Activated T-cell treated with anti-CD3 and anti-CD28 coated beads, Interleukin-2, amount 50 U/mL, for 72 hours (primary cell): ENCODE measurements around the gene TMEM200A. TPM values are rescaled to one million over a fixed set of nuclear protein-coding genes. Genes with fewer than 3 reads are reported as not detected.
A peak's percentile ranks its signal among the peaks of the same experiment; 100 is the strongest.

ENCODE experiments used
- ATAC-seq, 2 donors: fragments of 150-1000 bp; cut with Tn5 transposase; replicated peaks in 1 of 2; 2 replicates each; pipeline ENCODE4 v1.10.0; 2021; ENCODE audit warnings: moderate library complexity in 2 of 2, mild to moderate bottlenecking in 1 of 2
- DNase-seq, 2 donors: peaks; one replicate each; pipeline ENCODE4 v3.0.0; 2021 to 2022; ENCODE audit warnings: mixed read lengths in 1 of 2
- H3K27ac Mint-ChIP-seq: one replicate; pipeline ENCODE4 v1.8.0; 2022; ENCODE audit warnings: mild to moderate bottlenecking, moderate library complexity, mixed read lengths
- H3K27me3 Mint-ChIP-seq: one replicate; pipeline ENCODE4 v1.8.0; 2022; ENCODE audit warnings: low read depth, mixed read lengths
- H3K36me3 Mint-ChIP-seq, 2 donors: one replicate each; pipeline ENCODE4 v1.8.0; 2022; ENCODE audit warnings: mixed read lengths in 2 of 2, mild to moderate bottlenecking in 1 of 2; ENCODE audit not compliant: insufficient read depth in 2 of 2
- H3K4me1 Mint-ChIP-seq: one replicate; pipeline ENCODE4 v1.8.0; 2022; ENCODE audit warnings: low read depth, mixed read lengths
- H3K4me3 Mint-ChIP-seq, 2 donors: one replicate each; pipeline ENCODE4 v1.8.0; 2022; ENCODE audit warnings: mild to moderate bottlenecking in 2 of 2, mixed read lengths in 2 of 2, moderate library complexity in 2 of 2
- H3K9me3 Mint-ChIP-seq, 2 donors: one replicate each; pipeline ENCODE4 v1.8.0; 2022; ENCODE audit warnings: mixed read lengths in 2 of 2
- total RNA-seq, 2 donors: library from RNA; stranded (reverse); gene quantifications; one replicate each; pipeline ENCODE4 v1.2.3, GENCODE V29; 2022

Gene TMEM200A
- total RNA-seq, 2 donors from 2014 or later = 0.53 to 0.67 TPM

DNA sequence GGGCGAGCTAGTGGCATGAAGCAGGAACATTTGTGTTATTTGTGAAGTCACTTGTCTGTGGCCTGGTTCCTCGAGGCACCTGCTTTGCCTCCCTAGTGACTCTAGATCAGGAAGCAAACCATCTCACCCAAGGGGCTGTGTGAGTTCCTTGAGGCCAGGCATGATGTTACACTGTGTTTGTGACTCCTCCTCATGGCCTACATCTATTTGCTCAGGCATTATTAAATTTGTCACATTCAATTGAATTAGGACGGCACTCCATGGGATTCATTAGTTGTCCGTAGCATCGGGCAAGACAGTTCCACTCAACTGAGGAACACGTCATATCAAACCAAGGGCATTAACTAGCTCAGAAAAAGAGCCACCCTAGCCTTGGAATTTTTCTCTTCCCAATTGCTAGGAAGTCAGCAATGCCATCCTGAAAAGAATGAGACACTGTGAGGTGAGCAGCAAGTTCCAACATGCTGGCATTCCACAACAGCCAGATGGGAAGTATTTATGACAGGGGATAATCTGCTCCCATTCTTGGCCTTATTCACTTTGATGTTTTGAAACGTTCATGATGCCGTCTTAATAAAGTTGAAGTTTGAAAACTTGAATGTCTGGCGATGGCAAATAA is 17.2 kb downstream of the TMEM200A start:
- H3K36me3 Mint-ChIP-seq = no peaks in the 10 kb centered on the region
- H3K4me3 Mint-ChIP-seq = no peak overlapping the region
- ATAC-seq (no peak), DNase-seq (no peak)
- peaks cover 15% of the 10 kb centered on the region for H3K4me1 Mint-ChIP-seq
- no peaks in the 10 kb centered on the region for H3K9me3 Mint-ChIP-seq
- H3K27ac Mint-ChIP-seq = no peak overlapping the region
- H3K27me3 Mint-ChIP-seq = no peaks in the 10 kb centered on the region

DNA sequence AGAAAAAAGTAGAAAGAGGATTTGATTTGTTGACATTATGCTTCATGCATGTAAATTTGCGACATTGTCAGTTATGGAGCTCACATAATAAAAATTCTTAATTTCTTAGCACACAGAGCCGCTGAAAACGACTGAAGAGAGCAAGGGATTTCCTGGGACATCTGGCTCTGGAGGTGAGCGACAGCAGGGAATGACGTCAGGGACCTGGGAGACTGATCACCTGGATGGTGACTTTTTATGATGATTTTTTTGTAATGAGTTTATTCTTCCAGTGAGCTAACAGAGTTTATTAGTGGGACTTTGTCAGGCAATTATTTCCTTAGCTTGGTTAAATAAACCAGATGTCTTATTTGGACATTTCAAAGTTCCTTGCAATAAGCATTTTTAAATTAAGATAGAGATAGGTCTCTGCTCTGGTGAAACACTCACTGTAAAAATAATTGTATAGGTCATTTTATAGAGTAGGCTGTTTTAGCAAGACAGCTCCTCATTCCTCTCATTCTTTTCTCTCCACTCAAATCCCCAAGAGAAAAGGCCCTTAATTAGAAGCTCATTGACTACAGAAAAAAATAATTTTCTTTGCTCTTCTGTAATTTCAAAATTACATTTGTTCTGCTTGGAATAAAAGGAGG is 19.4 kb downstream of the TMEM200A start:
- no peaks in the 10 kb centered on the region for H3K36me3 Mint-ChIP-seq
- no peaks in the 10 kb centered on the region for H3K27me3 Mint-ChIP-seq
- H3K4me3 Mint-ChIP-seq = no peak overlapping the region
- H3K27ac Mint-ChIP-seq = no peak overlapping the region
- ATAC-seq (no peak), DNase-seq (no peak)
- H3K9me3 Mint-ChIP-seq = no peaks in the 10 kb centered on the region
- H3K4me1 Mint-ChIP-seq = peaks cover 15% of the 10 kb centered on the region

DNA sequence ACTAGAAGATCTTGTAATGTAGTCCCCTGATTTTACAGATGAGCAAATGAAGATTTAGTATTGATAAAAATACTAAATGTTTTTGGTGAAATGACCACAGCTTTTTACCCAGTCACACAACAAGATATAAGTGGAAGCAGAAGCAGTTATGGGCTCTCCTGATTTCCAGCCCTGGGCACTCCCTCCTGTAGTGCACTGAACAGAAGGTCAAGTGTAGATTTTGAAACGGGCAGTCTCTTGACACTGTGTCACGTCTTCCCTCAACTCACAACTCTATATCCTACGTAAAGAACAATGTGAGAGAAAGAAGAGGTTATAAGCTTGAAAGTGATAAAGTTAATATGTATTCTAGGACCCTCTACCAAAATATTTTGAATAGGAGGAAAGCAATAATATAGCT is 23.3 kb downstream of the TMEM200A start:
- Mint-ChIP-seq H3K27me3 (no peaks in the 10 kb centered on the region), H3K4me1 (no peaks in the 10 kb centered on the region), H3K36me3 (no peaks in the 10 kb centered on the region), H3K9me3 (no peaks in the 10 kb centered on the region), H3K4me3 (no peak overlapping the region), H3K27ac (no peak overlapping the region)
- ATAC-seq = no peak
- DNase-seq = no peak

DNA sequence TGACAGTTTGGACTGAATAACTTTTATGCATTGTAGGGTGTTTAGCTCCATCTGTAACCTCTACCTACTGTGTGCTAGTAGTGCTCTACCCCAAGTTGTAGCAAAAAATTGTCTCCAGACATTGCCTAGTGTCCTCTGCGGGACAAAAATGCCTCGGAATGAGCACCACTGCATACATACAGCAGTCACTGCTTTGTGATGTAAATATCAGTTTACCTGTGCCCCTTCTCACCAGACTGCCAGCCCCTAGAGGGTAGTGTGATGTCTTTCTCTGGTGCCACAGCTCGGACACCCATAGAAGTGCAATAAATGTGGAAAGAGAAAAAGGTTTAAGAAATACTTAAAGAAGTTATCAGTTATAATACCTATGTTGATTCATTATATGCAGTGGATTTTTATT is 25.1 kb downstream of the TMEM200A start:
- no peak for ATAC-seq
- H3K9me3 Mint-ChIP-seq = no peaks in the 10 kb centered on the region
- H3K27me3 Mint-ChIP-seq = no peaks in the 10 kb centered on the region
- H3K4me3 Mint-ChIP-seq = no peak overlapping the region
- no peaks in the 10 kb centered on the region for H3K4me1 Mint-ChIP-seq
- no peak overlapping the region for H3K27ac Mint-ChIP-seq
- no peak for DNase-seq
- no peaks in the 10 kb centered on the region for H3K36me3 Mint-ChIP-seq

DNA sequence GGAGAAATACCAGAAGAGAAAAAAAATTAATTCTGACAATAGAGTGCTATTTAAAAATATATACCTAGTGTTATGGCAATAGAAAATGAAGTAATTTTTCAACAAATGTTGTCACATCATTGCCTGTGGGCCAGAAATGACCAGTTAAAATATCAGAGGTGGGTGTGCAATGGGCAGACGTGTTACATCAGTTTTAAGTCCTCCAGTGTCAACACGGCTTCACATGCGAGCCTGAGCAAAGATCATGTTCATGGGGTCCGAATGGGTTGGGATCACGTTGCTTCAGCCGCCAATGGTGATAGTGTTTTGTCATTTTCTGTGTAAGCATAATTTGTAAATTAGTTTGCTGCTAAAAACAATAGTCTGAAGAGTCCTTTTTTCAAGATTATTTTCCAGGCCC is 27.5 kb downstream of the TMEM200A start:
- Mint-ChIP-seq H3K9me3 (peaks cover 0 to 1% of the 10 kb centered on the region in 2 donors), H3K27me3 (no peaks in the 10 kb centered on the region), H3K27ac (no peak overlapping the region), H3K4me1 (peaks cover 4% of the 10 kb centered on the region), H3K36me3 (no peaks in the 10 kb centered on the region), H3K4me3 (no peak overlapping the region)
- DNase-seq = no peak
- ATAC-seq = no peak

DNA sequence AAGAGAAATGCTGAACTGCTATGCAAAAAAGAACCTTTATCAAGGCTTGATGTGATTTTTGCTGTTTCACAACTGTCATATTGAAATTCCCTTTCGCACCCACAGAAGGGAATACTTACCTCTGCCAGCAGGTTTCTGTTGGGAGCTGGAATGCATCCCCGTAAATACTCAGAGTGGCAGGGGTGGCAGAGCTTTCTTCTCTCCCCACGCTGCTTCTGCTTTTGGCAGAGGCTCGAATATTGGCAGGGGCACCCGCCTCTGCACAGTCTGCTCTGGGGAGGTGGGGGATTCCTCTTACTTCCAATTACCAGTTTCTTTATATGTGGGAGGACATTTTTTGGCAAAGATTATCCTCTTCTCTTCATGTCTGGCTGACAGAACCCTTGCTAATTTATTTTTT is 28.4 kb downstream of the TMEM200A start:
- Mint-ChIP-seq H3K4me3 (no peak overlapping the region), H3K27ac (no peak overlapping the region), H3K27me3 (no peaks in the 10 kb centered on the region), H3K9me3 (peaks cover 1 to 2% of the 10 kb centered on the region in 2 donors), H3K4me1 (peaks cover 4% of the 10 kb centered on the region), H3K36me3 (no peaks in the 10 kb centered on the region)
- ATAC-seq = no peak
- no peak for DNase-seq

DNA sequence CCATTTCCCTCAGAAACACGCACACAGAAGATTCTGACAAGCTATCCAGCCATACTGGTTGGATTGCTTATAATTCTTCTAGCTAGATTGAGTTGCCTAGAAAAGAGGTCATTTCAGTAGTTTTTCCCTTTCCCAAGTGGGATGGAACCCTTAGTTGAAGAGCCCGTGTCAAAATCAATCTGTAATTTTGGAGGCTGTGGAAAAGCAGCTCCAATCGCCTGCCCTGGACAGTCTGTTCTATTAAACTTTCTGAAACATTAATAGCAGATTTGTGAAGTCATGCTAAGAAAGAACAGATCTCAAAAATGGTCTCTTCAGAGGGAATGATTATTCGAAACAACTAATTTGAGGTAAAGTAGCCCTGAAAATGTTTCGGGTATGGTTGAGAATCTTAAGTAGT is 29.3 kb downstream of the TMEM200A start:
- DNase-seq = no peak
- Mint-ChIP-seq H3K4me1 (peaks cover 4% of the 10 kb centered on the region), H3K27me3 (no peaks in the 10 kb centered on the region), H3K36me3 (peaks cover 0 to 2% of the 10 kb centered on the region in 2 donors), H3K27ac (no peak overlapping the region), H3K4me3 (no peak overlapping the region), H3K9me3 (peaks cover 4 to 5% of the 10 kb centered on the region in 2 donors)
- no peak for ATAC-seq

DNA sequence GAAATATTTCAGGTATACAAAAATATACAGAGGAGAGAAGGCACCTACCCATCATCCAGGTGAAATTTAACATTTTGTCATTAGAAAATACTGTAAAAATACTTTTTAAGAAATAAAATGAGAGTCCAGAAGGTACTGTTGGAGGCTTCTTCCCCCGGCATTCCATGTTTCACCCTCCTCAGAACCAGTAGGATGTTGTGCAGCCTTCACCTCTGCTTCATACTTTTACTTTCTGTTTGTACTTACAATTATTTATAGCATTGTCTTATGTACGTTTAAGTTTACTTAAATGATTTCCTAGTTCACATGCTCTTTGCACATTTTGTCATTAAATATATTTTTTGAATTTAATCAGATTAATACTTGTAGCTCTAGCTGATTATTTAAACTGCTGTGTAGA is 30.9 kb downstream of the TMEM200A start:
- Mint-ChIP-seq H3K9me3 (peaks cover 4 to 5% of the 10 kb centered on the region in 2 donors), H3K4me1 (peaks cover 4% of the 10 kb centered on the region), H3K27ac (no peak overlapping the region), H3K36me3 (peaks cover 0 to 4% of the 10 kb centered on the region in 2 donors), H3K4me3 (peak overlapping the region; percentile 9 to 45), H3K27me3 (no peaks in the 10 kb centered on the region)
- DNase-seq (no peak), ATAC-seq (no peak)

DNA sequence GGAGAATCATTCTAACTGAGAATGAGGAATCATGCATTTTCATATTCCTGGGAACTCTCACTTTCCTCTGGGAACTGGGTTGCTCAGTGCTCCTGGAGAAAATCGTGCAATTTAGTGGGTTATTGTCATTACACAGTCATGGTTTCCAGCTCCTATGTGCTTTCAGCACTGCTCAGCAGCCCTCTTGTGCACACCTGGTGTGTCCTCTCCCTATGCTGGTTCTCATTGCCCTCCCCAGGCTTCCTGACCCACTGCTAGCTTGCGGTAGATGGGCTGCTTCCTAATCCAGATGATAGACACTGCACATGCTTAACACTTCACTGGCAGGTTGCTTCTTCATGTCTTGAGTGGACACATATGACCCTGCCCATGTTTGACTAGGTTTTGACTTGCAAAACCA is 39.7 kb downstream of the TMEM200A start:
- Mint-ChIP-seq H3K9me3 (no peaks in the 10 kb centered on the region), H3K27ac (no peak overlapping the region), H3K36me3 (peaks cover 0 to 2% of the 10 kb centered on the region in 2 donors), H3K27me3 (no peaks in the 10 kb centered on the region), H3K4me3 (no peak overlapping the region), H3K4me1 (peaks cover 4% of the 10 kb centered on the region)
- ATAC-seq (no peak), DNase-seq (no peak)

DNA sequence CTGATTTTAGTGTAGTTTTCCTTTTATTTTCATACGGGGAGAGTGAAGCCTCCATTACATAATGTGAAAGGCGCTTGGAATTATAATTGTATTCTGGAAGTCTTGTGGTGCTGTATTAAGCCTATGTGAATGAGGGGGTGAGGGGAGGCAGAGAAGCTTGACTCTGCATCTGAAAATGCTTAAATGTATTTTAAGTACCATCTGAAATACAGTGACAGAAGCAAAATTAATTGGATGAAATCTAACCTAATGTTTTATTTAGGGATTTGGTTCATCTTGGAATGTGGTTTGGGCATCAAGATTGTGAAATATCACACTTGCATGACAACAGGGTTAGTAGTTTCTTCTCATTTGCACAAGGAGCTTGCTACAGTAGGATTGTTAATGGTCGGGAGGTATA is 41.2 kb downstream of the TMEM200A start:
- DNase-seq = no peak
- Mint-ChIP-seq H3K4me1 (peaks cover 4% of the 10 kb centered on the region), H3K27ac (no peak overlapping the region), H3K4me3 (no peak overlapping the region), H3K36me3 (no peaks in the 10 kb centered on the region), H3K27me3 (no peaks in the 10 kb centered on the region), H3K9me3 (no peaks in the 10 kb centered on the region)
- no peak for ATAC-seq

DNA sequence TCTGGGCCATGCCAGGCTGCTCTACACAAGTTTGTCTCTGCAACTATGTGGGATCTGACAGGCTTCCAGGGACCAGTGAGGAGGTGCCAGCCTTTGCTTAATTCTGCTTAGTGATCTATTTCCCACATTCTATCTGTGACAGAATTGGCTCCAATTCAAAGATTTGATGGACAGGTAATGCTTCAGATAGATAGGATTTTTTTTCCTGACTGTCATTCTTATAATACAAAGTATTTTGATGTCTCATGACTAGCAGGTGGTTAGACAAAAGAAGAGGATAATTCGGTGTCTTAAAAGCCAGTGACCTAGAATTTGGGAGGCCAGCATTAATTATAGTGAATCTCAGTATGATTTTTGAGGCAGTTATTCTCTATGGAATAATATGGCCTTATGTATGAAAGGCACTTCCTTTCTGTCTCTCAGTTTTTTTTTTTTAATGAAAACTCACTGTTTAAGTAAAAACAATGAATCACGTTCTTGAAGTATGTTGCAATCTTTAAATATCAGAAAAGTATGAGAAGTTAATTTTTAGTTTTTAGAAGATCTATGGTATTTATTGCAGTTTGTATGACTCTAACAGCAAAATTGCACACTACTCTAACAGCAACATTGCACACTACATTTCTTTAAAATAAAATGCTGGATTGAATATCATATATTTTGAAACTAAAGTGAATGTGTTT is 43.7 kb downstream of the TMEM200A start:
- Mint-ChIP-seq H3K4me1 (peaks cover 8% of the 10 kb centered on the region), H3K4me3 (no peak overlapping the region), H3K36me3 (peaks cover 0 to 3% of the 10 kb centered on the region in 2 donors), H3K9me3 (no peaks in the 10 kb centered on the region), H3K27ac (no peak overlapping the region), H3K27me3 (no peaks in the 10 kb centered on the region)
- ATAC-seq (no peak), DNase-seq (no peak)

DNA sequence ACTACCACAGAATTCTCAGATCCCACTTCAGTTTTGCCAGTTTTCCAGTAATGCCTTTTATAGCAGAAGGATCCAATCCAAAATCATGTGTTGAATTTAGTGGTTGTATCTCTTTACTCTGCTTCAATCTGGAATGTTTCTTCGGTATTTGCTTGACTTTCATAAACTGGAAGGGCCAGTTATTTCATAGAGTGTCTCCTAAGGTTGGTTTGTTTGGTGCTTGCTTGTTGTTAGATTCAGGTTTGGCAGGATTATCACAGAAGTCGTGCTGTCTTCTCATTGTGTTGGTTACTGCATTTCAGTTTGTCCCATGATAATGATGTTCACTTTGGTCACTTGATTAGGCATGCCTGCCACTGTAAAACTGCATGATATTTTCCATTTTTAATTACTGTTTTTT is 45.7 kb downstream of the TMEM200A start:
- ATAC-seq (no peak), DNase-seq (no peak)
- peaks cover 4% of the 10 kb centered on the region for H3K4me1 Mint-ChIP-seq
- no peak overlapping the region for H3K27ac Mint-ChIP-seq
- no peak overlapping the region for H3K4me3 Mint-ChIP-seq
- H3K36me3 Mint-ChIP-seq = peaks cover 0 to 3% of the 10 kb centered on the region in 2 donors
- H3K27me3 Mint-ChIP-seq = no peaks in the 10 kb centered on the region
- no peaks in the 10 kb centered on the region for H3K9me3 Mint-ChIP-seq

DNA sequence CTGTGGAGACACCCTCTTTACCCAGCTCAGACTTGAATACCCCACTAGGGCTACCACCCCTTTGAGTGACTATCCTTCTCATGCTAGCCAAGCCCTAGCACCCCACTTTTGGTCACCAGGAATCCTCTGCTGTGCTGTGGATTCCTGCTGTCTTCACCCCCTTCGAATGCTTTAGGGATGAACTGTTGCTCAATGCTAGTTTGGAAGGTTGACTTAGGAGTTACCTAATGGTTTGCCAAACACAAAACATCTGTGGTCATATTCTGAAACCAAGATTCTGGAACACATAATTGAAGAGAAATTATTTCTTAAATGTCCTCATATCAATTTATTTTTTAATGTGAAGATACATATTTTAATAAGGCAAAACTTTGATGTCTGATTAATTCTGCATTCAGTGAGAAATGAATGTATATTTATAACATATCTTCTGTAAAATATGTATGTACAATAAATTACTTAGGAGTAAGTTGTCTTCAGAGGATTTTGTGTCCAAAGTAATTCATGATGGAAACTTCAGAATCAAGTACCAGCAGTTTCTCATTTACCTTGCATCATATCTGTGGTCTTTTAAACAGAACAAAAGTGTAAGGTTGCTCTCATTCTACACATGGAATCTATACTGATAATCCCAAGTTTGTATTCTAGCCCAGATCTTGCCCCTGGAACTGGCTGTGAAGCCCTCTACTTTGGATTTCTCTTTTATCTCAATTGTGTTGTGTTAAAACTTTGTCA is 46.9 kb downstream of the TMEM200A start:
- DNase-seq = no peak
- H3K36me3 Mint-ChIP-seq = peaks cover 0 to 3% of the 10 kb centered on the region in 2 donors

More for the DNA sequence above, 46.9 kb downstream of the TMEM200A start:
- H3K9me3 Mint-ChIP-seq = no peaks in the 10 kb centered on the region
- no peak overlapping the region for H3K27ac Mint-ChIP-seq
- H3K4me1 Mint-ChIP-seq = peaks cover 4% of the 10 kb centered on the region
- H3K27me3 Mint-ChIP-seq = no peaks in the 10 kb centered on the region
- no peak overlapping the region for H3K4me3 Mint-ChIP-seq
- no peak for ATAC-seq
